IMR-90 (cell line): Measurements from ENCODE around the gene MFAP2. TPM values are rescaled to one million over a fixed set of nuclear protein-coding genes. Genes with fewer than 3 reads are reported as not detected.

Experiments
- ATAC-seq: fragments of 200-7000 bp; cut with Tn5 transposase; 2 replicates; pipeline ENCODE4 v1.9.1; 2020; ENCODE audit warnings: low read depth, mild to moderate bottlenecking, moderate library complexity
- BruUV-seq: library from RNA; stranded (reverse); fragments of 400-500 nt; replicated peaks from 2 replicates; lab custom pipeline; 2021; lab: Mats Ljungman, UMichigan
- CTCF ChIA-PET: fragments of 300-600 bp; formaldehyde crosslinking; extraction: SDS; loops from one replicate; lab custom pipeline; 2021; ENCODE audit warnings: antibody characterized with exemption; lab: Yijun Ruan, JAX
- POLR2A ChIA-PET: fragments of 300-600 bp; sonication (Branson Sonifier 250); formaldehyde crosslinking; loops from one replicate; lab custom pipeline; 2022; ENCODE audit warnings: antibody characterized with exemption; ENCODE audit not compliant: unreplicated experiment; lab: Charles Lee
- DNase-seq: peaks from one replicate; pipeline ENCODE4 v3.0.0; 2013
- H2AFZ ChIP-seq: replicated peaks from 2 replicates; pipeline ENCODE3; 2013; ENCODE audit warnings: low read length, mild to moderate bottlenecking; ENCODE audit not compliant: poor library complexity
- H2AK5ac ChIP-seq: 2 replicates; pipeline ENCODE4 v1.6.1; 2013; ENCODE audit warnings: low read depth, low read length, inconsistent platforms
- H2AK9ac ChIP-seq: replicated peaks from 2 replicates; pipeline ENCODE3; 2013; ENCODE audit warnings: mild to moderate bottlenecking, low read depth, low read length, moderate library complexity; ENCODE audit not compliant: poor library complexity
- H2BK120ac ChIP-seq: 2 replicates; pipeline ENCODE4 v1.6.1; 2013; ENCODE audit warnings: low read depth, low read length, inconsistent platforms
- H2BK15ac ChIP-seq: 3 replicates; pipeline ENCODE4 v1.6.1; 2013; ENCODE audit warnings: low read depth, low read length, inconsistent platforms
- H2BK20ac ChIP-seq: 2 replicates; pipeline ENCODE4 v1.6.1; 2013; ENCODE audit warnings: low read depth, mild to moderate bottlenecking, inconsistent platforms, low read length, moderate library complexity
- H2BK5ac ChIP-seq: 2 replicates; pipeline ENCODE4 v1.6.1; 2013; ENCODE audit warnings: mild to moderate bottlenecking, low read depth, low read length, inconsistent platforms; ENCODE audit not compliant: poor library complexity, severe bottlenecking
- H3K14ac ChIP-seq: replicated peaks from 2 replicates; pipeline ENCODE4 v1.6.1; 2013; ENCODE audit warnings: low read depth, low read length, inconsistent platforms
- H3K18ac ChIP-seq: 2 replicates; pipeline ENCODE4 v1.6.1; 2013; ENCODE audit warnings: low read depth, low read length, control low read depth
- H3K23ac ChIP-seq: 2 replicates; pipeline ENCODE4 v1.6.1; 2013; ENCODE audit warnings: low read depth, low read length, inconsistent platforms
- H3K27ac ChIP-seq: 2 replicates; pipeline ENCODE4 v1.5.1; 2013; ENCODE audit warnings: mild to moderate bottlenecking, control low read depth, low read length; ENCODE audit not compliant: insufficient read depth
- H3K27me3 ChIP-seq: 2 replicates; pipeline ENCODE4 v1.6.1; 2013; ENCODE audit warnings: low read length; ENCODE audit not compliant: control insufficient read depth, insufficient read depth
- H3K36me3 ChIP-seq: 2 replicates; pipeline ENCODE4 v1.6.1; 2013; ENCODE audit warnings: low read length, mixed read lengths; ENCODE audit not compliant: control insufficient read depth, insufficient read depth
- H3K4ac ChIP-seq: 2 replicates; pipeline ENCODE4 v1.6.1; 2013; ENCODE audit warnings: low read depth, low read length, inconsistent platforms
- H3K4me1 ChIP-seq: 2 replicates; pipeline ENCODE4 v1.6.1; 2013; ENCODE audit warnings: low read length, mixed read lengths; ENCODE audit not compliant: control insufficient read depth, insufficient read depth
- H3K4me2 ChIP-seq: 2 replicates; pipeline ENCODE4 v1.6.1; 2013; ENCODE audit warnings: low read depth, mild to moderate bottlenecking, control low read depth, low read length, moderate library complexity
- H3K4me3 ChIP-seq: 2 replicates; pipeline ENCODE4 v1.5.1; 2013; ENCODE audit warnings: low read depth, mild to moderate bottlenecking, control low read depth, low read length, moderate library complexity; ENCODE audit not compliant: insufficient read depth
- H3K56ac ChIP-seq: 2 replicates; pipeline ENCODE4 v1.6.1; 2013; ENCODE audit warnings: low read length, inconsistent platforms; ENCODE audit not compliant: insufficient read depth; ENCODE audit errors: extremely low read depth
- H3K79me1 ChIP-seq, 2 experiments: 2 replicates each; pipeline ENCODE4 v1.6.1; 2013; ENCODE audit warnings: low read length in 2 of 2, inconsistent platforms in 1 of 2, low read depth in 1 of 2
- H3K9ac ChIP-seq: 2 replicates; pipeline ENCODE4 v1.6.1; 2013; ENCODE audit warnings: low read depth, low read length, control low read depth
- H3K9me1 ChIP-seq: 2 replicates; pipeline ENCODE4 v1.6.1; 2013; ENCODE audit warnings: low read length, inconsistent platforms; ENCODE audit not compliant: insufficient read depth
- H3K9me3 ChIP-seq: 2 replicates; pipeline ENCODE4 v1.6.1; 2013; ENCODE audit warnings: low read length; ENCODE audit not compliant: control insufficient read depth, insufficient read depth
- H4K20me1 ChIP-seq: 2 replicates; pipeline ENCODE4 v1.6.1; 2013; ENCODE audit warnings: low read length, inconsistent platforms; ENCODE audit not compliant: insufficient read depth
- H4K5ac ChIP-seq: 2 replicates; pipeline ENCODE4 v1.6.1; 2013; ENCODE audit warnings: mild to moderate bottlenecking, low read depth, low read length, control low read depth
- H4K8ac ChIP-seq, 2 experiments: 2 replicates each; pipeline ENCODE4 v1.6.1; 2013; ENCODE audit warnings: low read depth in 2 of 2, low read length in 2 of 2, control low read depth in 1 of 2, inconsistent platforms in 1 of 2
- H4K91ac ChIP-seq: 2 replicates; pipeline ENCODE4 v1.6.1; 2013; ENCODE audit warnings: low read depth, low read length, inconsistent platforms; ENCODE audit not compliant: insufficient read depth
- BHLHE40 ChIP-seq: fragments of 150-350 bp; IDR thresholded peaks from 2 replicates; pipeline ENCODE4 v1.6.1; 2016; ENCODE audit warnings: mild to moderate bottlenecking, low read depth, low read length
- CEBPB ChIP-seq: IDR thresholded peaks from 2 replicates; pipeline ENCODE4 v1.6.1; 2012; ENCODE audit warnings: low read depth, low read length, improper control_type of control experiment
- CHD1 ChIP-seq: IDR thresholded peaks from 2 replicates; pipeline ENCODE4 v1.6.1; 2012; ENCODE audit warnings: low read depth, low read length, improper control_type of control experiment
- ELK1 ChIP-seq: fragments of 150-350 bp; IDR thresholded peaks from 2 replicates; pipeline ENCODE4 v1.6.1; 2016; ENCODE audit warnings: low read depth, mild to moderate bottlenecking, low read length, moderate library complexity, borderline replicate concordance
- FOS ChIP-seq: fragments of 150-350 bp; IDR thresholded peaks from 2 replicates; pipeline ENCODE4 v1.6.1; 2016; ENCODE audit warnings: low read depth, low read length
- MAFK ChIP-seq: IDR thresholded peaks from 2 replicates; pipeline ENCODE4 v1.6.1; 2012; ENCODE audit warnings: low read depth, low read length, improper control_type of control experiment
- MAZ ChIP-seq: IDR thresholded peaks from 2 replicates; pipeline ENCODE4 v1.6.1; 2012; ENCODE audit warnings: low read depth, mild to moderate bottlenecking, low read length, improper control_type of control experiment, moderate library complexity, borderline replicate concordance
- MXI1 ChIP-seq: IDR thresholded peaks from 2 replicates; pipeline ENCODE4 v1.6.1; 2012; ENCODE audit warnings: low read depth, mild to moderate bottlenecking, low read length, moderate library complexity, borderline replicate concordance
- NFE2L2 ChIP-seq: fragments of 150-350 bp; IDR thresholded peaks from 2 replicates; pipeline ENCODE4 v1.6.1; 2016; ENCODE audit warnings: low read depth, mild to moderate bottlenecking, low read length
- POLR2A ChIP-seq: IDR thresholded peaks from 2 replicates; pipeline ENCODE4 v1.6.1; 2012; ENCODE audit warnings: mild to moderate bottlenecking, low read depth, low read length
- RAD21 ChIP-seq: IDR thresholded peaks from 2 replicates; pipeline ENCODE4 v1.6.1; 2012; ENCODE audit warnings: low read length, improper control_type of control experiment
- RCOR1 ChIP-seq: IDR thresholded peaks from 2 replicates; pipeline ENCODE4 v1.6.1; 2012; ENCODE audit warnings: mild to moderate bottlenecking, low read length, improper control_type of control experiment; ENCODE audit not compliant: insufficient replicate concordance
- RFX5 ChIP-seq: IDR thresholded peaks from 2 replicates; pipeline ENCODE4 v1.8.0; 2012; ENCODE audit warnings: low read depth, mild to moderate bottlenecking, low read length, moderate library complexity
- SMC3 ChIP-seq: fragments of 150-350 bp; IDR thresholded peaks from 2 replicates; pipeline ENCODE4 v1.6.1; 2016; ENCODE audit warnings: low read depth, mild to moderate bottlenecking, antibody characterized with exemption, low read length, moderate library complexity
- WGBS, 2 experiments: methylation state at CpG; one replicate each; pipeline versions ENCODE4 v1.1.5 to v1.1.7; 2013; ENCODE audit warnings: missing lambda C conversion rate in 2 of 2; ENCODE audit not compliant: insufficient read length in 1 of 2; ENCODE audit errors: extremely low coverage in 2 of 2; 5-methylcytosine and 5-hydroxymethylcytosine counted together
- dilution Hi-C: fragments of 300-500 bp; cut with HindIII; formaldehyde crosslinking; loops from one replicate; pipeline ENCODE4 v1.14.3; 2018; ENCODE audit warnings: low sequenced_read_pairs; ENCODE audit not compliant: unreplicated experiment
- in situ Hi-C: fragments of 300-500 bp; cut with MboI; formaldehyde crosslinking; loops from 3 replicates; pipeline ENCODE4 v1.14.3; 2019; ENCODE audit warnings: low sequenced_read_pairs, inconsistent platforms, mixed read lengths
- intact Hi-C: fragments of 100-400 bp; cut with micrococcal nuclease; formaldehyde crosslinking; loops from 2 replicates; pipeline ENCODE4 v1.10.0; 2022
- polyA plus RNA-seq, 3 experiments: library from polyadenylated mRNA; depleted of rRNA; stranded (reverse); fragments of >200 nt; gene quantifications; 2 replicates each; pipeline ENCODE4 v1.2.3, GENCODE V29; 2012; ENCODE audit warnings: low replicate concordance in 1 of 3
- total RNA-seq: library from RNA; depleted of rRNA; stranded (reverse); fragments of >200 nt; gene quantifications from 2 replicates; pipeline ENCODE4 v1.2.3, GENCODE V29; 2012
- TF ChIP-seq, protein P1 (sequence below): conservative IDR thresholded peaks from 2 replicates; pipeline ENCODE4 v1.5.1; 2012; ENCODE audit warnings: mild to moderate bottlenecking, low read depth, low read length, improper control_type of control experiment
- TF ChIP-seq, protein P2 (sequence below): fragments of 150-350 bp; IDR thresholded peaks from 2 replicates; pipeline ENCODE4 v1.6.1; 2017; ENCODE audit warnings: mild to moderate bottlenecking, antibody characterized with exemption, low read length, low read depth

MFAP2 gene
- total and polyA plus RNA-seq, 2 of the 4 experiments (the other 2 are of a cell fraction) = 3.9 to 13.9 TPM

GRCh38 chr1:17018849-17019248, 38.4 kb upstream of the MFAP2 start:
- Histone ChIP-seq H2AK5ac (no peak overlapping the region), H3K9me1 (no peaks in the 10 kb centered on the region; the same call in 1 of the 2 replicates), H3K23ac (no peak overlapping the region), H3K4ac (no peak overlapping the region), H3K9me3 (no peaks in the 10 kb centered on the region), H3K56ac (no peak overlapping the region), H4K8ac (no peak overlapping the region), H3K27me3 (no peaks in the 10 kb centered on the region), H4K91ac (no peak overlapping the region), H3K9ac (no peak overlapping the region), H3K27ac (no peak overlapping the region), H3K4me3 (no peak overlapping the region), H2BK120ac (no peak overlapping the region), H3K4me2 (no peak overlapping the region), H2BK20ac (no peak overlapping the region), H3K18ac (no peak overlapping the region), H3K36me3 (peaks cover 45% of the 10 kb centered on the region), H4K20me1 (no peaks in the 10 kb centered on the region), H3K4me1 (peaks cover 3% of the 10 kb centered on the region; the same call in 1 of the 2 replicates), H3K79me1 (no peaks in the 10 kb centered on the region), H2BK5ac (no peak overlapping the region), H2BK15ac (no peak overlapping the region), H4K5ac (no peak overlapping the region), H2AK9ac (no peak overlapping the region), H3K14ac (no peak overlapping the region), H2AFZ (no peak overlapping the region)
- dilution Hi-C loops = no loop called here
- CTCF ChIA-PET = no interaction called here
- TF ChIP-seq FOS = no peak
- no peak for TF ChIP-seq NFE2L2
- no peak for TF ChIP-seq CHD1
- no peak for TF ChIP-seq RFX5
- no peak for TF ChIP-seq SMC3
- TF ChIP-seq MAFK = no peak
- TF ChIP-seq MXI1 = no peak
- no peak for TF ChIP-seq CEBPB
- TF ChIP-seq POLR2A = no peak
- TF ChIP-seq, protein P1, sequence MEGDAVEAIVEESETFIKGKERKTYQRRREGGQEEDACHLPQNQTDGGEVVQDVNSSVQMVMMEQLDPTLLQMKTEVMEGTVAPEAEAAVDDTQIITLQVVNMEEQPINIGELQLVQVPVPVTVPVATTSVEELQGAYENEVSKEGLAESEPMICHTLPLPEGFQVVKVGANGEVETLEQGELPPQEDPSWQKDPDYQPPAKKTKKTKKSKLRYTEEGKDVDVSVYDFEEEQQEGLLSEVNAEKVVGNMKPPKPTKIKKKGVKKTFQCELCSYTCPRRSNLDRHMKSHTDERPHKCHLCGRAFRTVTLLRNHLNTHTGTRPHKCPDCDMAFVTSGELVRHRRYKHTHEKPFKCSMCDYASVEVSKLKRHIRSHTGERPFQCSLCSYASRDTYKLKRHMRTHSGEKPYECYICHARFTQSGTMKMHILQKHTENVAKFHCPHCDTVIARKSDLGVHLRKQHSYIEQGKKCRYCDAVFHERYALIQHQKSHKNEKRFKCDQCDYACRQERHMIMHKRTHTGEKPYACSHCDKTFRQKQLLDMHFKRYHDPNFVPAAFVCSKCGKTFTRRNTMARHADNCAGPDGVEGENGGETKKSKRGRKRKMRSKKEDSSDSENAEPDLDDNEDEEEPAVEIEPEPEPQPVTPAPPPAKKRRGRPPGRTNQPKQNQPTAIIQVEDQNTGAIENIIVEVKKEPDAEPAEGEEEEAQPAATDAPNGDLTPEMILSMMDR = no peak
- no peak for TF ChIP-seq BHLHE40
- no peak for TF ChIP-seq RAD21
- no peak for TF ChIP-seq ELK1
- TF ChIP-seq RCOR1 = no peak
- TF ChIP-seq MAZ = no peak
- TF ChIP-seq, protein P2, sequence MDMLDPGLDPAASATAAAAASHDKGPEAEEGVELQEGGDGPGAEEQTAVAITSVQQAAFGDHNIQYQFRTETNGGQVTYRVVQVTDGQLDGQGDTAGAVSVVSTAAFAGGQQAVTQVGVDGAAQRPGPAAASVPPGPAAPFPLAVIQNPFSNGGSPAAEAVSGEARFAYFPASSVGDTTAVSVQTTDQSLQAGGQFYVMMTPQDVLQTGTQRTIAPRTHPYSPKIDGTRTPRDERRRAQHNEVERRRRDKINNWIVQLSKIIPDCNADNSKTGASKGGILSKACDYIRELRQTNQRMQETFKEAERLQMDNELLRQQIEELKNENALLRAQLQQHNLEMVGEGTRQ = no peak
- DNase-seq (no peak), ATAC-seq (no peak)
- in situ Hi-C loops = no loop called here
- POLR2A ChIA-PET = no interaction called here
- intact Hi-C loops = no loop called here
- 17% methylated on average over 1 of the region's 1 CpG; no CpG with 5 or more reads in 1 of the 2 experiments for WGBS, 2 experiments
- BruUV-seq = no TSS peak
